Neural progenitor cell (in vitro differentiated cells): ENCODE measurements around the gene PHKG1.

ENCODE experiments used
- EZH2 ChIP-seq: fragments of 200-600 bp; sonication (generic); IDR thresholded peaks from 2 replicates; pipeline ENCODE4 v1.6.1; 2017; ENCODE audit warnings: antibody characterized with exemption, mild to moderate bottlenecking, moderate library complexity
- TF ChIP-seq, protein P1 (sequence below): fragments of 200-600 bp; sonication (generic); IDR thresholded peaks from 2 replicates; pipeline ENCODE4 v1.5.1; 2017; ENCODE audit warnings: antibody characterized with exemption, mild to moderate bottlenecking

DNA sequence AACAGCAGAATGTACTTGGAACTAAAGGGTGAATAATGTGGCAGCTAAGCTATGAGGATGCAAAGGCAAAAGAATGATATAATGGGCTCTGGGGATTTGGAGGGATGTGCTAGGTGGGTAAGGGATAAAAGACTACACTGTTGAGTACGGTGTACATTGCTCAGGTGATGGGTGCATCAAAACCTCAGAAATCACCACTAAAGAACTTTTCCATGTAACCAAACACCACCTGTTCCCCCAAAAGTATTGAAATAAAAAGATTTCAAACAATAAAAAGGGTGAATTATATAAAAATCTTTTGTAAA, 15.2 kb upstream of the PHKG1 start:
- no peak for TF ChIP-seq EZH2
- TF ChIP-seq, protein P1, sequence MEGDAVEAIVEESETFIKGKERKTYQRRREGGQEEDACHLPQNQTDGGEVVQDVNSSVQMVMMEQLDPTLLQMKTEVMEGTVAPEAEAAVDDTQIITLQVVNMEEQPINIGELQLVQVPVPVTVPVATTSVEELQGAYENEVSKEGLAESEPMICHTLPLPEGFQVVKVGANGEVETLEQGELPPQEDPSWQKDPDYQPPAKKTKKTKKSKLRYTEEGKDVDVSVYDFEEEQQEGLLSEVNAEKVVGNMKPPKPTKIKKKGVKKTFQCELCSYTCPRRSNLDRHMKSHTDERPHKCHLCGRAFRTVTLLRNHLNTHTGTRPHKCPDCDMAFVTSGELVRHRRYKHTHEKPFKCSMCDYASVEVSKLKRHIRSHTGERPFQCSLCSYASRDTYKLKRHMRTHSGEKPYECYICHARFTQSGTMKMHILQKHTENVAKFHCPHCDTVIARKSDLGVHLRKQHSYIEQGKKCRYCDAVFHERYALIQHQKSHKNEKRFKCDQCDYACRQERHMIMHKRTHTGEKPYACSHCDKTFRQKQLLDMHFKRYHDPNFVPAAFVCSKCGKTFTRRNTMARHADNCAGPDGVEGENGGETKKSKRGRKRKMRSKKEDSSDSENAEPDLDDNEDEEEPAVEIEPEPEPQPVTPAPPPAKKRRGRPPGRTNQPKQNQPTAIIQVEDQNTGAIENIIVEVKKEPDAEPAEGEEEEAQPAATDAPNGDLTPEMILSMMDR = no peak
